ENCODE measurements around the gene OSTF1.

- no peak for TF ChIP-seq MYC (IDR thresholded peaks at IDR 0.05; ENCODE audit: low read depth, low read length)
- TF ChIP-seq POLR2A (IDR thresholded peaks at IDR 0.05; ENCODE audit: extremely low read depth, insufficient read length): no peak
Measured at GRCh38 chr9:75104607-75105006, 16.3 kb downstream of the OSTF1 start.

Data from NB4 (cell line).